ENCODE results near the gene ZYG11B.

GRCh38 chr1:52748119-52748518 is 21.9 kb downstream of the ZYG11B start:
- TF ChIP-seq CTCF (IDR thresholded peaks at IDR 0.05; ENCODE audit: extremely low read depth in 1 of 2, insufficient read depth in 1 of 2, low read depth in 1 of 2, low read length in 2 of 2) = no peak
- no peak for TF ChIP-seq POLR2A (IDR thresholded peaks at IDR 0.05; ENCODE audit: low read depth, low read length)
- TF ChIP-seq MAX (IDR thresholded peaks at IDR 0.05; ENCODE audit: insufficient read depth, insufficient read length) = no peak
